NCI-H1436 treated with DMSO at 0.1 percent for 48 hours (cell line): ENCODE results near the gene GALNT9.

Experiments used
- DNase-seq: peaks from one replicate; lab custom pipeline; 2025; lab: John Stamatoyannopoulos, UW

GALNT9 gene

DNA sequence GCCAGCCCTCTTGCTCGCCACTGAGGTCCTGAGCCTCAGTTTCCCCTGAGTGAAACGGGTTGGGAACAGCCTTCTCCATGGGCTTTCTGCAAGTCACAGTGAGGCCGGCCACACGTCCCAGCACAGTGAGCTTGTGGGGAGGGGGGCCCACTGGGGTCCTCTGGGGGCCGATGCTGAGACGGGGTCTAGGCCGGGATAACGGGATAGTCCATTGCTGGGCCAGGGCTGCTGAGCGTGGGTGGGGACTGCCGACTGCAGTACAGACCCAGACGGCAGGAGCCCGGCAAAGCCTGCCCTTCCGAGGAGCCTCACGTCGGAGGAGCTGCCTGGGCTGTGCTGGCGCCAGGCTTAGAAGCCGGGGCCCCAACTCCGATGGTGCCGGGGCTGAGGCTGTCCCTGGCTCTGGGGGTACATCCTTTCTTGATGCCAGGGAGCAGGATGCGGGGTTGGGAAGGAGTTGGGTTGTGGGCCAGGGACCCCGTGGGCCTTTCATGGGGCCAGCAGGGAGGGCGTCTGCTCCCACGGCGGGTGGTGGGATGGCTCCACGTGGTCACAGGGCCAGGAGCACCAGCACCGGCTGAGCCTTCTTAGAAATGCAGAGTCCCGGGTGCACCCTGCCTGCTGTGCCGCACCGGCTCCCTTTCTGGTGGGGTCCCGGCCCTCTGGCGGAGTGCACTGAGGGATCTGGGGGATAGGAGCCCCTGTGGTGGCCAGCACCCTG, 160.9 kb downstream of the GALNT9 start:
- DNase-seq: no peak

DNA sequence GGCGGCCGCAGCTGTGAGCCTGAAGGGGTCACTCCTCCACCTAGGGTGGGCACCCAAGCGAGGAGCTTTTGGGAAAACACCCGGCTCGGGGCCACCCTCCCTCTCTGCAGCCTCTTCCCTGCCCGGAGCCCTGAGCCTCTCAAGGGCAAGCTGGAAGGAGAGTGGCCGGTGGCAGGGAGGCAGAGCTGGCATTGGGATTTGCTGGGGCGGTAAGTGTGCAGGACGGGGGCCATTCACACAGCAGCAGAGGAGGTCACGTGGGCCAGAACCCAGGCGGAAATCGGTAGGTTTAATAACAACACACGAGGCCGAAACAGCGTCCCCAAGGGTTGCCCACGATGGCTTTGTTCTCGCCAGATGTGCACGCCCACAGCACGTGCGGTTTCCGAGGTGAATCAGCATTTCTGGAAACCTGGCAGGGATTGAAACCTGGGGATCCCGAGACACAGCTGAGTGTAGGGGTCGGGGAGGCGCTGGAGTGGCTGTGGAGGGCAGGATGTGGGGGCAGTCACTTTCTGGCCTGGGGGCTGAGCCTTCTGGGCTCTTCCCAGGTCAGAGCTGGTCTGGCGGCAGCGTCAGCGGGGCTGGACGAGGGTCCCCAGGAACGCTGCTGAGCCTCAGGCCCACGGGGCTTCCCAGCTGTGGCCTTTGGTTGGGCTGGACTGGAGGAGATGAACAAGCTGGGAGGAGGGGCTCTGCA, 161.6 kb downstream of the GALNT9 start:
- no peak for DNase-seq

GRCh38 chr12:132166801-132167591, 162.4 kb downstream of the GALNT9 start:
- no peak for DNase-seq

GRCh38 chr12:132166093-132166492, 163.3 kb downstream of the GALNT9 start:
- DNase-seq: no peak

- DNase-seq: no peak
These were observed 163.8 kb downstream of the GALNT9 start for GRCh38 chr12:132165584-132165983.

- no peak for DNase-seq
These were observed 165.0 kb downstream of the GALNT9 start for GRCh38 chr12:132164426-132164825.

DNA sequence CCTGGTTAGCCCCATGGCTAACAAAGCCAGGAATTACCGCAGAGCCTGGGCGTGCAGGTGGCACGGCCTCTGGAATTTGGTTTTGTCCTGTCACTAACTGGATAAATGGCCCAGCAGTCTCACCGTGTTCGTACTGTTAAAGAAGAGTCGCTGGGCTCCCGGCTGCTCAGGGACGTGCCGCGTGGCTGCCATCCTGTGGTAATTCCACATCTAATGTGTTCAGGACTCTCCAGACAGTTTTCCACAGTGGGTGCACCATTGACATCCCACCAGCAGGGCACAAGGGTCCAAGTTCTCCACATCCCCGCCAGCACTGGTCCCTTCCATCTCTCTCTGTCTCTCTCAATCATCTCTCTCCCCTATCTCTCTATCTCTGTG, 165.5 kb downstream of the GALNT9 start:
- no peak for DNase-seq

DNA sequence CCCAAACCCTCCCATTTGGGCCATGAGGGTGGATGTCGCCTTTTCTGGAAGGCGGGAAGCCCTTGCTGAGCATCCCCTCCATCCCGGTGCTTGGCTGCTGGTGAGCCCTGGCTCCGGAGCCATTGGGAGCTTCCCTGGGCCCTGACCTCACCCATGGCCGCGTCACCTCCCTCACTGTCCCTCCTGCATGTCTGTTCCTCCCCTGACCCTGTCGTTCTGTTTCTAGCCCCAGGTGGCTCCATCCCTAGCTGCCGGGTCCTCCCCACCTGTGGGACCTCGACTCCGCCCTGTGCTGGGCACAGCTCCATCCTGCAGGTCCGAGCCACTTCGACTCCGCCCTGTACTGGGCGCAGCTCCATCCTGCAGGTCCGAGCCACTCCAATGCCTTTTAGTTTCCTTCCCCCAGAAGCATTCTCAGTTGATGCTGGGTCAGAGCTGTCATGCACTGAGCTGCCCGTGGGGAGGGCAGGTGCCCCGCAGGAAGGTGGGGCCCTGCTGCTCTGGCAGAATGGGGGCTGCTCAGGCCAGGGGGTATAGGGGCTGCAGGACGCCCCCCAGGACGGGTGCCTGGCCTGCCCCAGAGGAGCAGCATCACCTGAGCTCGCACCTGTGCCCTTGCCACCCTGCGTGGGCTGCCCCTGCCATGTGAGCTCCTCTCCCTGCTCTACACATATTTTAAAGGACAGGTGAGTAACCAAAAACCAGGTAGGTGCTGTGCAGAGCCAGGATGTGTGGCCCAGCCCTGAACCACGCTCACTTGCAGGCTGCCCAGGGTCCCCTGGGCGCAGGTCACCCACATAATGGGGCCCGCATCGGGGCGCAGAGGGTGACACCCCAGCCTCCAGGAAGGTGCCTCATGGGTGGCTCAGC, 166.1 kb downstream of the GALNT9 start:
- DNase-seq: no peak

DNA sequence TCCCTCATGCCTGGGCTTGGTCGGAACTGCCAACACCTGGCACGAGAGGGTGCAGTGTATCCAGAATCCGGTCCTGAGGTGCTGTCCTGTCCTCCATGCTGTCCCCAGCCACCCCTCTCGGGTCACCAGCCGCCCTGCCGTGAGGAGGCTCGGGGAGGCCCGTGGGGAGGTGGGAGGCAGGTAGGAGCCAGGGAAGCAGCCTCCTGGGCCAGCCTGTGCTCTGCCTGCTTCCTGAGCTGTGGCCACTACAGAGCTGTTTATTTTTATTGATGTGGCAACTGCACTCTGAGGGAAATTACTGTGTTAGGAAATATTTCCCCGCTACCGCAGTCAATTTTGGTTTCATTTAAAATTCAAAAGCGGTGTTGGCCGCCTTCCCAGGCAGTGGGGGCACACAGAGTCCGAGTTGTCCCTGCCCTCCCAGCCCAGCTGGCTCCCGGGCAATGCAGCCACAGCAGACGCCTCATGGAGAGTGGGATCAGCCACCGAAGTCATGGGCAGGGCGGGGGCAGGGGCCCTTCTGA, 166.8 kb downstream of the GALNT9 start:
- no peak for DNase-seq

DNA sequence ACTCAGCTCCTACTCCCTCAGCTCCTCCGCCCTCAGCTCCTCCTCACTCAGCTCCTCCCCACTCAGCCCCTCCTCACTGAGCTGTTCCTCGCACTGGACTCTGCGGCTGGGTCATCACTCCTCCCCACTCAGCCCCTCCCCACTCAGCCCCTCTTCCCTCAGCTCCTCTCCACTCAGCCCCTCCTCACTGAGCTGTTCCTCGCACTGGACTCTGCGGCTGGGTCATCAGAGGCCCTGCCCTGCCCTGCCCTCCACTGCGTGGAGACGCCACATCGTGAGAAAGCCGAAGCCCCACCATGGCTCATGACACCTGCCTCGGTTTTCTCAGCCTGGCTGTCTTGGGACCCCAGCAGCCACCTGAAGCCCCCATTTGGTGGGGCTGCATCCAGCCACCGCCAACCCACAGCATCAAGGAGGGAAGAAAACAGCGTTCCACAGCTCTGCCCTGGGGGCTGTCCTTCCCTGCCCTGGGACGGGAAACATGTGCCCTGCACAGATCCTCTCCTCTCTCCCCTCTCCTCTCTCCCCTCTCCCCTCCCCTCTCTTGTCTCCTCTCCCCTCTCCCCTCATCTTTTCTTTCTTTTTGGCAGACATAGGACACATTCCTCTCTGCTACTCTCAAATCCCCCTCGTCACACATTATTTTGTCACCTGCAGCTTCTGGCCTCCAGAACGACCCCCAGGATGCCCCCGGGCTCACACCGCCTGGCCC, 167.4 kb downstream of the GALNT9 start:
- no peak for DNase-seq

GRCh38 chr12:132161036-132161781, 168.2 kb downstream of the GALNT9 start:
- no peak for DNase-seq

GRCh38 chr12:132160601-132161035, 168.8 kb downstream of the GALNT9 start:
- no peak for DNase-seq

DNA sequence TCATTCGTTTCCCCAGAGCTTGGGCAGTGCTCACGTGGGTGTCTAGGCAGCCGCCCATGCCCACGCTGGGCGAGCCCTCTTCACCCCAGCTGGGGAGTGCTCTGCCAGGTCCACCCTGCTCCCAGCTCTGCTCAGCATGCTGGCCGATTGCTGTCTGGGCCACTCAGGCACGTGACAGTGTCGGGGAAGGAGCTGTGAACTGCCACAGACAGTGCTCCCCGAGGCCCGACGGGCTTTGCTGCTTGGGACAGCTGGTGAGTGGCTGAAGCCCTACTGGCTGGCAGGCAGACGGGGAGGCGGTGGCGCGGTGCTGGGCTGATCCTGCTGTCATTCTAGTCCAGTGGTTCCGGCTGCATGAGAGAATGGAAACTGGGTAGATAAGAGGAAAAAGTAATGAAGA, 169.4 kb downstream of the GALNT9 start:
- DNase-seq: no peak

DNA sequence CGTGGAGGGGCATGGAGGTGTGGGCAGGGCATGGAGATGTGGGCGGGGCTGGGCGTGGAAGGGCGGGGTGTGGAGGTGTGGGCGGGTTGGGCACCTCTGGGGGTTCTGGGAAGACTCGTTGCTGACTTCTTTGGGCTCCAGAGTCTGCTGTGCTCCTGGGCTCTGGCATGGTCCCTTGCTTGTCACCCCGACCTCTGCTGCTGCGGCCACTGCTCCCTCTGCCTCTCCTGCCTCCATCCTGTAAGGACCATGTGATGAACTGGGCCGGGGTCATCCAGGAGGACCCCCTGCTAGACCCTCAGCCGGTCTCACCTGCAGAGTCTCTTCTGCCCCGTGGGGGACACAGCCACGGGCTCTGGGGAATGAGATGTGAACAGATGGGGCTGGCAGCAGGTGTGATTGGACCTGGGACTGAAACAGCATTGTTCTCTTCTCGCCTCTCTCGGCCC, 169.8 kb downstream of the GALNT9 start:
- no peak for DNase-seq

DNA sequence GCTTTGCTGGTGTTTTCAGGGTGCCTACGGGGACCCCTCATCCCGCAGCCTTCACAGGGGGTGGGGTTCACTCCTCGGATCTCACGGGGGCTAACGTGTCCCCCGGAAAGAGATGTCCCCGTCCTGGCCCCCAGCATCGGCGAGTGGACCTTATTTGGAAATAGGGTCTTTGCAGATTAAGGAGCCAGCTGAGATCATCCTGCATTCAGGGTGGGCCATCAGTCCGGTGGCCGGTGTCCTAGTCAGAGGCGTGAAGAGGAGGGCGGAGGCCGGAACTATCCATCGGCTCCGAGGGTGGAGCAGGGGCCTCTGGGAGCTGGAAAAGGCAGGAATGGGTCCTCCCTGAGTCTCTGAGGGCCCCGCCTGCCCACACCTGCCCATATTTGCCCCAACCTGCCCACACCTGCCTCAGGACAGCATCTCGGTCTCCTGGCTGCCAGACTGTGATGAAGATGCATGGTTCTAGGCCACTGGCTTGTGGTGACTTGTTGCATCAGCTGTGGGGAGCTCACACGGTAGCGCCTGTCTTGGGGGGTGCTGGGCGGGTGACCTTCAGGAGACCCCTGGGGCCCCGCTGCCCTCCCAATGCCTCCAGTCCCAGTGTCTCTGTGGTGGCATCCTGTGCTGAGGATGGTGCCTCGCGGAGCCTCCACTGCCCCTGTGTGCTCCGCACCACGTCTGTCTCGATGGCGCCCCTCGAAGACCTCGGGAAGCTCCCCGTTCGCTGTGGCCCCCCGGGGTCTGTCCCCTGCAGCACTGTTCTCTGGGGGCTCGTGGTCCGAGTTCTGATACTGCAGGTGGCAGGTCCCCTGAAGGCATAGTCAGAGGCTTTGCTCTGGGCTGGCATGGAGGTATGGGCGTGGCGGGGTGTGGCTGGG, 170.5 kb downstream of the GALNT9 start:
- no peak for DNase-seq

DNA sequence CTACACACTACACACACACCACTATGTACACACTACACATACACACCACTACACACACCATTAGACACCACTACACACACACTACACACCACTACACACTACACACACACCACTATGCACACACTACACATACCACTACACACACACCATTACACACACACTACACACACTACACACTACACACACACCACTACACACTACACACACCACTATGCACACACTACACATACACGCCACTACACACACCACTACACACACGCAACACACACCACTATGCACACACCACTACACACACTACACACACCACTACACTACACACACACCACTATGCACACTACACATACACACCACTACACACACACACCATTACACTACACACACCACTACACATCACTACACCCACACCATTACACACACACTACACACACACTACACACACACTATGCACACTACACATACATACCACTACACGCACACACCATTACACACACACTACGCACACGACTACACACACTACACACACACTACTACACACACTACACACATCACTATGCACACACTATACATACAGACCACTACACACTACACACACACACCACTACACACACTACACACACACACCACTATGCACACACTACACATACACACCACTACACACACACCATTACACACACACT, 171.5 kb downstream of the GALNT9 start:
- no peak for DNase-seq

- no peak for DNase-seq
These were observed 172.6 kb downstream of the GALNT9 start for GRCh38 chr12:132156573-132157325.
